Measurements from ENCODE around the gene NDUFS5.

Gene NDUFS5

GRCh38 chr1:39023140-39023539 lies 3.0 kb upstream of the NDUFS5 start:
- Histone ChIP-seq H3K9me3 (ENCODE audit: control insufficient read depth, low read length) (no peaks in the 10 kb centered on the region), H3K9ac (ENCODE audit: low read length) (no peak overlapping the region), H3K4ac (ENCODE audit: low read depth in 1 of 2, low read length in 2 of 2) (no peak overlapping the region), H2BK12ac (ENCODE audit: low read length in 2 of 2) (no peak overlapping the region), H2AK5ac (ENCODE audit: low read length, severe bottlenecking) (no peak overlapping the region), H2AFZ (ENCODE audit: low read depth, low read length) (no peak overlapping the region), H2BK120ac (ENCODE audit: low read depth, low read length) (no peak overlapping the region), H4K91ac (ENCODE audit: low read length) (no peak overlapping the region), H3K23ac (ENCODE audit: low read length in 2 of 2) (no peak overlapping the region), H2BK5ac (ENCODE audit: low read depth, low read length, poor library complexity, severe bottlenecking) (no peak overlapping the region), H3K36me3 (ENCODE audit: control insufficient read depth in 1 of 2, insufficient read depth in 2 of 2, low read depth in 1 of 2, low read length in 2 of 2) (no peaks in the 10 kb centered on the region), H3K4me2 (ENCODE audit: low read length, poor library complexity, severe bottlenecking) (no peak overlapping the region), H3K27me3 (ENCODE audit: control insufficient read depth in 1 of 2, insufficient read depth in 1 of 2, low read length in 2 of 2) (no peaks in the 10 kb centered on the region), H3K27ac (ENCODE audit: low read length, poor library complexity, severe bottlenecking) (no peak overlapping the region), H3K4me1 (ENCODE audit: control insufficient read depth, insufficient read depth, low read depth, low read length) (peaks cover 6% of the 10 kb centered on the region), H2BK15ac (ENCODE audit: low read depth, poor library complexity, severe bottlenecking) (no peak overlapping the region), H3K14ac (ENCODE audit: low read length in 2 of 2) (no peak overlapping the region), H3K18ac (ENCODE audit: low read depth in 1 of 2, low read length in 2 of 2) (no peak overlapping the region), H3K79me1 (replicated peaks; ENCODE audit: low read length, poor library complexity, severe bottlenecking) (no peaks in the 10 kb centered on the region), H4K8ac (ENCODE audit: low read length) (no peak overlapping the region), H3K4me3 (ENCODE audit: insufficient read depth in 1 of 2, low read depth in 1 of 2, low read length in 2 of 2) (no peak overlapping the region)
- 62% methylated on average over 1 of the region's 1 CpG for WGBS
- DNase-seq: no peak

- Histone ChIP-seq H3K18ac (ENCODE audit: low read depth in 1 of 2, low read length in 2 of 2) (peak overlapping the region; percentile 19 to 97), H3K4ac (ENCODE audit: low read depth in 1 of 2, low read length in 2 of 2) (peak overlapping the region in 1 of 2 experiments; percentile 63), H3K27me3 (ENCODE audit: control insufficient read depth in 1 of 2, insufficient read depth in 1 of 2, low read length in 2 of 2) (no peaks in the 10 kb centered on the region), H2BK120ac (ENCODE audit: low read depth, low read length) (no peak overlapping the region), H4K8ac (ENCODE audit: low read length) (no peak overlapping the region), H2BK5ac (ENCODE audit: low read depth, low read length, poor library complexity, severe bottlenecking) (peak overlapping the region; percentile 54), H3K9me3 (ENCODE audit: control insufficient read depth, low read length) (no peaks in the 10 kb centered on the region), H3K4me1 (ENCODE audit: control insufficient read depth, insufficient read depth, low read depth, low read length) (peaks cover 5% of the 10 kb centered on the region), H3K23ac (ENCODE audit: low read length in 2 of 2) (peak overlapping the region in 1 of 2 experiments; percentile 50), H2AFZ (ENCODE audit: low read depth, low read length) (peak overlapping the region; percentile 84), H3K4me3 (ENCODE audit: insufficient read depth in 1 of 2, low read depth in 1 of 2, low read length in 2 of 2) (peak overlapping the region; percentile 89 to 94), H3K36me3 (ENCODE audit: control insufficient read depth in 1 of 2, insufficient read depth in 2 of 2, low read depth in 1 of 2, low read length in 2 of 2) (peaks cover 20 to 37% of the 10 kb centered on the region in 2 experiments), H2BK12ac (ENCODE audit: low read length in 2 of 2) (peak overlapping the region in 1 of 2 experiments; percentile 24), H4K91ac (ENCODE audit: low read length) (peak overlapping the region; percentile 25), H3K9ac (ENCODE audit: low read length) (peak overlapping the region; percentile 98), H2AK5ac (ENCODE audit: low read length, severe bottlenecking) (peak overlapping the region; percentile 54), H3K4me2 (ENCODE audit: low read length, poor library complexity, severe bottlenecking) (peak overlapping the region; percentile 56), H3K27ac (ENCODE audit: low read length, poor library complexity, severe bottlenecking) (peak overlapping the region; percentile 99), H3K79me1 (replicated peaks; ENCODE audit: low read length, poor library complexity, severe bottlenecking) (peaks cover 3% of the 10 kb centered on the region), H2BK15ac (ENCODE audit: low read depth, poor library complexity, severe bottlenecking) (no peak overlapping the region), H3K14ac (ENCODE audit: low read length in 2 of 2) (peak overlapping the region in 1 of 2 experiments; percentile 95)
- DNase-seq: no peak
- 15% methylated on average over 16 of the region's 30 CpGs for WGBS
These were observed 837 bp downstream of the NDUFS5 start for GRCh38 chr1:39026866-39027507.

GRCh38 chr1:39034114-39034654 lies 8.0 kb downstream of the NDUFS5 start:
- Histone ChIP-seq H3K14ac (ENCODE audit: low read length in 2 of 2) (no peak overlapping the region), H3K23ac (ENCODE audit: low read length in 2 of 2) (no peak overlapping the region), H3K4me2 (ENCODE audit: low read length, poor library complexity, severe bottlenecking) (no peak overlapping the region), H3K4me3 (ENCODE audit: insufficient read depth in 1 of 2, low read depth in 1 of 2, low read length in 2 of 2) (no peak overlapping the region), H3K79me1 (replicated peaks; ENCODE audit: low read length, poor library complexity, severe bottlenecking) (peaks cover 6% of the 10 kb centered on the region), H3K9ac (ENCODE audit: low read length) (no peak overlapping the region), H3K4ac (ENCODE audit: low read depth in 1 of 2, low read length in 2 of 2) (no peak overlapping the region), H3K27me3 (ENCODE audit: control insufficient read depth in 1 of 2, insufficient read depth in 1 of 2, low read length in 2 of 2) (no peaks in the 10 kb centered on the region), H2BK5ac (ENCODE audit: low read depth, low read length, poor library complexity, severe bottlenecking) (no peak overlapping the region), H3K18ac (ENCODE audit: low read depth in 1 of 2, low read length in 2 of 2) (no peak overlapping the region), H4K91ac (ENCODE audit: low read length) (no peak overlapping the region), H3K36me3 (ENCODE audit: control insufficient read depth in 1 of 2, insufficient read depth in 2 of 2, low read depth in 1 of 2, low read length in 2 of 2) (peaks cover 53 to 90% of the 10 kb centered on the region in 2 experiments), H3K27ac (ENCODE audit: low read length, poor library complexity, severe bottlenecking) (no peak overlapping the region), H2AFZ (ENCODE audit: low read depth, low read length) (no peak overlapping the region), H2BK120ac (ENCODE audit: low read depth, low read length) (no peak overlapping the region), H2AK5ac (ENCODE audit: low read length, severe bottlenecking) (no peak overlapping the region), H3K9me3 (ENCODE audit: control insufficient read depth, low read length) (no peaks in the 10 kb centered on the region), H2BK12ac (ENCODE audit: low read length in 2 of 2) (no peak overlapping the region), H2BK15ac (ENCODE audit: low read depth, poor library complexity, severe bottlenecking) (no peak overlapping the region), H3K4me1 (ENCODE audit: control insufficient read depth, insufficient read depth, low read depth, low read length) (peaks cover 1% of the 10 kb centered on the region), H4K8ac (ENCODE audit: low read length) (no peak overlapping the region)
- WGBS: 96% methylated on average over 3 of the region's 6 CpGs
- DNase-seq: no peak

- no peak overlapping the region for H4K91ac ChIP-seq (ENCODE audit: low read length)
- H2BK5ac ChIP-seq (ENCODE audit: low read depth, low read length, poor library complexity, severe bottlenecking): no peak overlapping the region
- peaks cover 42 to 79% of the 10 kb centered on the region in 2 experiments for H3K36me3 ChIP-seq (ENCODE audit: control insufficient read depth in 1 of 2, insufficient read depth in 2 of 2, low read depth in 1 of 2, low read length in 2 of 2)
- H3K9me3 ChIP-seq (ENCODE audit: control insufficient read depth, low read length): no peaks in the 10 kb centered on the region
- H3K9ac ChIP-seq (ENCODE audit: low read length): no peak overlapping the region
- no peak overlapping the region for H2BK15ac ChIP-seq (ENCODE audit: low read depth, poor library complexity, severe bottlenecking)
- H3K27me3 ChIP-seq (ENCODE audit: control insufficient read depth in 1 of 2, insufficient read depth in 1 of 2, low read length in 2 of 2): no peaks in the 10 kb centered on the region
- H3K4me2 ChIP-seq (ENCODE audit: low read length, poor library complexity, severe bottlenecking): no peak overlapping the region
- no peak overlapping the region for H3K27ac ChIP-seq (ENCODE audit: low read length, poor library complexity, severe bottlenecking)
- whole genome bisulfite sequencing: 88% methylated on average over 5 of the region's 5 CpGs
- no peak overlapping the region for H3K14ac ChIP-seq (ENCODE audit: low read length in 2 of 2)
- peaks cover 3% of the 10 kb centered on the region for H3K79me1 ChIP-seq (replicated peaks; ENCODE audit: low read length, poor library complexity, severe bottlenecking)
- no peak overlapping the region for H2AFZ ChIP-seq (ENCODE audit: low read depth, low read length)
- H3K18ac ChIP-seq (ENCODE audit: low read depth in 1 of 2, low read length in 2 of 2): no peak overlapping the region
- H2BK120ac ChIP-seq (ENCODE audit: low read depth, low read length): no peak overlapping the region
- no peak for DNase-seq
- no peak overlapping the region for H3K23ac ChIP-seq (ENCODE audit: low read length in 2 of 2)
- no peaks in the 10 kb centered on the region for H3K4me1 ChIP-seq (ENCODE audit: control insufficient read depth, insufficient read depth, low read depth, low read length)
- no peak overlapping the region for H2AK5ac ChIP-seq (ENCODE audit: low read length, severe bottlenecking)
- no peak overlapping the region for H3K4ac ChIP-seq (ENCODE audit: low read depth in 1 of 2, low read length in 2 of 2)
- H2BK12ac ChIP-seq (ENCODE audit: low read length in 2 of 2): no peak overlapping the region
- no peak overlapping the region for H4K8ac ChIP-seq (ENCODE audit: low read length)
- H3K4me3 ChIP-seq (ENCODE audit: insufficient read depth in 1 of 2, low read depth in 1 of 2, low read length in 2 of 2): no peak overlapping the region
These were observed 10.5 kb downstream of the NDUFS5 start for GRCh38 chr1:39036678-39037077.

Data from mesenchymal stem cell (in vitro differentiated cells and primary cell).